Superior temporal gyrus (tissue), 1 donor: ENCODE results near the gene NANOS1.
A peak's percentile ranks its signal among the peaks of the same experiment; 100 is the strongest.

Experiments
- DNase-seq: peaks from one replicate; pipeline ENCODE4 v3.0.0-alpha.2; 2016; ENCODE audit errors: extremely low spot score

The NANOS1 gene

DNA sequence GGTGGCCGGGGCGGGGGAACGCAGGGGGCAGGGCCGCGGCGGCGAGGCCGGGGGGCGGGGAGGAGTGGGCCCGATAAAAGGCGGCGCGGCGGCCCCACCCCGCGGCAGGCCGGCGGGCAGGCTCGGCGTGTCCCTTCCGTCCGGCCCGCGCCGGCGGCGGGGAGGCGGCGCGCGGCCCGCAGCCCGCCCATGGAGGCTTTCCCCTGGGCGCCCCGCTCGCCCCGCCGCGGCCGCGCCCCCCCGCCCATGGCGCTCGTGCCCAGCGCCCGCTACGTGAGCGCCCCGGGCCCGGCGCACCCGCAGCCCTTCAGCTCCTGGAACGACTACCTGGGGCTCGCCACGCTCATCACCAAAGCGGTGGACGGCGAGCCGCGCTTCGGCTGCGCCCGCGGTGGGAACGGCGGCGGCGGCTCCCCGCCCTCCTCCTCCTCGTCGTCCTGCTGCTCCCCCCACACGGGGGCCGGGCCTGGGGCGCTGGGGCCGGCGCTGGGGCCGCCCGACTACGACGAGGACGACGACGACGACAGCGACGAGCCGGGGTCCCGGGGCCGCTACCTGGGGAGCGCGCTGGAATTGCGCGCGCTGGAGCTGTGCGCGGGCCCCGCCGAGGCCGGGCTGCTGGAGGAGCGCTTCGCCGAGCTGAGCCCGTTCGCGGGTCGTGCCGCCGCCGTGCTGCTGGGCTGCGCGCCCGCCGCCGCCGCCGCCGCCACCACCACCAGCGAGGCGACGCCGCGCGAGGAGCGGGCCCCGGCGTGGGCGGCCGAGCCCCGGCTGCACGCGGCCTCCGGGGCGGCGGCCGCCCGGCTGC is at the start of gene NANOS1:
Gene NANOS1 (plus strand): TSS at position 102 of the 808 bp plus-strand sequence. CDS start 88 bp downstream, at position 190.
- no peak for DNase-seq

GRCh38 chr10:118980135-118980865 is 49.2 kb upstream of the NANOS1 start:
- DNase-seq: no peak

- DNase-seq: no peak
Observed at GRCh38 chr10:118980870-118981269, 48.6 kb upstream of the NANOS1 start.

DNA sequence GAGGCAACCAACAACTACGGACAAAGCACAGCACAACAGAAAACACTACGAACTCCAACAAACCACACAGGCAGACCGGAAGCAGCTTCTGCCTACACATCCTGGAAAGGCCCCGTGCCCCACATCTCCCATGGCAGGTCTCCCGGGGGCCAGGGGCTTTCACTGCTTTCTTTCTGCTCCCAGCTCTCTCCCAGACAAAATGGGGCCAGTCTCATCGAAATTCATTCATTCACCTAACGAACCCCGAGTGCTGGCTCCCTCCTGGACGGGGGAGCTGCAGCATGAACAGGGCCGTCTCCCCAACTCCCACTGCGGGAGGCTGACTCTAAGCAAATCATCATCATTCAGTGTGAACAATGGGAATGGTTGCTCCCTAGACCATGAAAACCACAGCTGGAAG is 47.6 kb upstream of the NANOS1 start:
- DNase-seq: no peak

GRCh38 chr10:118982366-118982765 is 47.1 kb upstream of the NANOS1 start:
- DNase-seq: no peak

GRCh38 chr10:118983263-118983662 is 46.3 kb upstream of the NANOS1 start:
- no peak for DNase-seq

- no peak for DNase-seq
Observed at GRCh38 chr10:118985576-118985975, 43.9 kb upstream of the NANOS1 start.

GRCh38 chr10:118986815-118987790 is 42.4 kb upstream of the NANOS1 start:
- DNase-seq: no peak

GRCh38 chr10:118990326-118990725 is 39.2 kb upstream of the NANOS1 start:
- DNase-seq: no peak

DNA sequence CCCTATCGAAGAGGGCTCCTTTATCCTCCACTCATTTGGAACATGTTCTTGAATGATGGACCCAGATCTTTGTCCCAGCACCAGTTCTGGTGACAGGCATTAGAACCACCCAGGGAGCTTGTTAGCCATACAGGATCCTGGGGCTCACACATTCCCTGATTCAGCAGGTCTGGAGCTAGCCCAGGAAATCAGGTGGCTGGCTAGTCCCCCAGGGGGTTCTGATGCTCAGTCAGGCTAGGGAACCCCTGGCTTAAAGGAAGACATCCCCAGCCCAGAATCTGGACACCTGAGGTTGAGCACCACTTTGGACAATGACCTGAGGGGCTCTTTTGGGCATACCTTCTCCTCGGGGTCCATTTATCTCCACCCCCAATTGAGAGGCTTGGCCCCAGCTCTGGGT is 37.0 kb upstream of the NANOS1 start:
- no peak for DNase-seq

- no peak for DNase-seq
Observed at GRCh38 chr10:118993214-118993613, 36.3 kb upstream of the NANOS1 start.

- DNase-seq: no peak
Observed at GRCh38 chr10:118994321-118994720, 35.2 kb upstream of the NANOS1 start.

GRCh38 chr10:118995739-118996138 is 33.8 kb upstream of the NANOS1 start:
- DNase-seq: no peak

DNA sequence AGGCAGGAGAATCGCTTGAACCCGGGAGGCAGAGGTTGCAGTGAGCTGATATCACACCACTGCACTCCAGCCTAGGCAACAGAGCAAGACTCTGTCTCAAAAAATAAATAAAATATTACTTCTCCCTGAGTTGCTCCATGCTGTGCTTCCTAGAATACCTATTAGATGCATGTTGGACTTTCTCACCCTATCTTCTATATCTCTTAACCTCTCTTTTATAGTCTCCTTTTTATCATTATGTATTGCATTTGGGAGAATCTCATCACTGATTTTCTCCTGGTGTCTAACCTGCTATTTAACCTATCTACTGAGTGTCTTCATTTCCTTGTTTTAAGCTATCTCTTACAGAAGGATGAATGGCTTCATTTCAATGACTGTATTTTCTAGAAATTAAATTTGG is 32.1 kb upstream of the NANOS1 start:
- DNase-seq: no peak

GRCh38 chr10:118998183-118998582 is 31.3 kb upstream of the NANOS1 start:
- no peak for DNase-seq

DNA sequence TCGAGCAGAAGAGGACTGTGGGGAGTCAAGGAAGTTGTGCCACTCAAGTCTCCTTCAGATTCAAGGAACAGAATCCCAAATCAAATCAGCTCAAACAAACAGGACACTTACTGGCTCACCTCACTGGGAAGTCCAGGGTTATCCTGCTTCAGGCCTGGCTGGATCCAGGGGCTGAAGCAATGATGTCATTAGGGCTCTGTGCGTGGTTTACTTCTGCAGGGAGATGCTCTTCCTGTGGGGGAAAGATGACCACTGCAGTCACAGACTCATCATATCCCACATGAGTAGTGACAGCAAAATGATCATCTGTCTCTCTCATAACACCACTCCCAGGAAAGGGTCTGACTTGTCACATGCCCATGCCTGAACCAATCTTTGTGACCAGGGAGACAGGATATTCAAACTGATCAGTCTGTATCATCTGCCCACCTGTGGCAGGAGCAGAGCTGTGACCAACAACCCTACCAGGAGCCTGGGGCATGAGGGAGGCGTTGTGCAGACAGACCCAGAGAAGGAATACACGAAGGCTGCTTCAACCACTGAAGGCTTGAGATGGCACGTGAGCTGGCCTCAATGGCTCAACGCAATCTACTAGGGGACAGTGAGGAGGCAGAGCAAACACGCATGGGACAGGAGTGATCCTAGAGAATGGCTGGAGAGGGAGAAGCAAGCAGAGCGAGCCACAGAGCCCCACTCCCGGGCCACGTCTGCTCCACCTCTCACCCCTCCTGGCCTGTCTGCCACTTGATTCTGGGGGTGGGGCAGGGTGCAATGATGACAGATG is 27.6 kb upstream of the NANOS1 start:
- DNase-seq: no peak

- DNase-seq: no peak
Observed at GRCh38 chr10:119003572-119004289, 25.8 kb upstream of the NANOS1 start.

- no peak for DNase-seq
Observed at GRCh38 chr10:119005362-119006043, 24.0 kb upstream of the NANOS1 start.

DNA sequence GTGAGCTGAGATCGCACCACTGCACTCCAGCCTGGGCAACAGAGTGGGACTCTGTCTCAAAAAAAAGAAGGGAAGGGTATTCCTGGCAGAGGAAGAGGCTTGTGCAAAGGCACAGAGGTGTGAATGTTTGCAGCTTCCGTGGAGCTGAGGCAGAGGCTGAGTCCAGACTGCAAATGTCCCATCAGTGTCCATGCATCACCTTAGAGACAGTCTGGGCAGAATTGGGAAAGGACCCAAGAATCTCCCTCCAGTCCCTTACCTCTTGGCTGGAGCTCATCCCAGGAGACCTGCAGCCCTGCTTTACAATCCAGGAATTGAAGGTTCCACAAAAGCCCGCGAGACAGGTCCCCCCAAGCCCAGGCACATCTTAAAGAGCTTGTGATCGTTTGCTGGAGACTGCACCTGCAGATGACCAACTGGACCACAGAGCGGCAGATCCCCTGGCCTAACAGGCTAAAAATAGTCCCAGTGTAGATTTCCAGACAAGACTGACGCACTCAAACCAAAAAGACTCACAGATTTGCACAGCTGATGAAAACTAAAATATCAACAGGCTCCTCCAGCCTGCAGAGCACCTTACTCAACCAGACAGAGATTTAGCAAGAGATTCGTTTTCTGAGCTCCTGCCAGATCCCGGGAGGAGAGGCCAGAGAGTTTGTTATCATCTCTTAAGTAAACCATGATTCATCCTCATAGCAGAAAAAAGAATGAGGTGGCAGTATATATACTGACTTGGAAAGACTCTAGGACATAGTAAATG is 22.9 kb upstream of the NANOS1 start:
- peak; percentile 69 for DNase-seq
